ENCODE results near the gene KRTAP10-12.
"Not testable (repeated sequence)": the region's sequence is repeated elsewhere in the genome, so short reads cannot be mapped to it uniquely, and the experiment has no call there.

The KRTAP10-12 gene

DNA sequence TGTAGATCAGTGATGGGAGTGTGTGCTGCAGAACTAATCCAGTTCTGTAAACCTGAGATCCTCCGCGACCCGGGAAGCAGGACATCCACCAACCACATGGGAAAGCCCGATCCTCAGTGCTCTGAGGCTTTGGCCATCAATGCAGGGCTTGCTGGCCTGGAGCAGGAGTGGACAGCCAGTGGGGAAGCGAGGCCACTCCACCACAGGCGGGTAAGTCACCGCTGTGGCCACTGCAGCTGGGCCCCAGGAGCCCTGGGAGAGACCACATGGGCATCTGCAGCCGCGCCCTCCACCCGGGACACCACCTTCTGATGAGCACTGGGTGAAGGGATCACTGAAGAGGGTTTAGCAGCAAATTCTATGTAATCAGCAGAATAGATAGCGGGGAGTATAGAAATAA lies 15.8 kb upstream of the KRTAP10-12 start:
- TF ChIP-seq, protein P1, sequence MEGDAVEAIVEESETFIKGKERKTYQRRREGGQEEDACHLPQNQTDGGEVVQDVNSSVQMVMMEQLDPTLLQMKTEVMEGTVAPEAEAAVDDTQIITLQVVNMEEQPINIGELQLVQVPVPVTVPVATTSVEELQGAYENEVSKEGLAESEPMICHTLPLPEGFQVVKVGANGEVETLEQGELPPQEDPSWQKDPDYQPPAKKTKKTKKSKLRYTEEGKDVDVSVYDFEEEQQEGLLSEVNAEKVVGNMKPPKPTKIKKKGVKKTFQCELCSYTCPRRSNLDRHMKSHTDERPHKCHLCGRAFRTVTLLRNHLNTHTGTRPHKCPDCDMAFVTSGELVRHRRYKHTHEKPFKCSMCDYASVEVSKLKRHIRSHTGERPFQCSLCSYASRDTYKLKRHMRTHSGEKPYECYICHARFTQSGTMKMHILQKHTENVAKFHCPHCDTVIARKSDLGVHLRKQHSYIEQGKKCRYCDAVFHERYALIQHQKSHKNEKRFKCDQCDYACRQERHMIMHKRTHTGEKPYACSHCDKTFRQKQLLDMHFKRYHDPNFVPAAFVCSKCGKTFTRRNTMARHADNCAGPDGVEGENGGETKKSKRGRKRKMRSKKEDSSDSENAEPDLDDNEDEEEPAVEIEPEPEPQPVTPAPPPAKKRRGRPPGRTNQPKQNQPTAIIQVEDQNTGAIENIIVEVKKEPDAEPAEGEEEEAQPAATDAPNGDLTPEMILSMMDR (IDR thresholded peaks at IDR 0.05; ENCODE audit: insufficient read depth, low read length, poor library complexity, severe bottlenecking) = no peak
- no peak for DNase-seq (ENCODE audit: extremely low read depth, insufficient read length)
- Histone ChIP-seq H3K27me3 (replicated peaks; ENCODE audit: control insufficient read depth, insufficient read depth, low read length) (no peaks in the 10 kb centered on the region; the same call in none of the 2 replicates), H3K4me3 (replicated peaks; ENCODE audit: low read depth, low read length) (no peak overlapping the region), H3K36me3 (ENCODE audit: control insufficient read depth, insufficient read depth, low read length) (no peaks in the 10 kb centered on the region)

DNA sequence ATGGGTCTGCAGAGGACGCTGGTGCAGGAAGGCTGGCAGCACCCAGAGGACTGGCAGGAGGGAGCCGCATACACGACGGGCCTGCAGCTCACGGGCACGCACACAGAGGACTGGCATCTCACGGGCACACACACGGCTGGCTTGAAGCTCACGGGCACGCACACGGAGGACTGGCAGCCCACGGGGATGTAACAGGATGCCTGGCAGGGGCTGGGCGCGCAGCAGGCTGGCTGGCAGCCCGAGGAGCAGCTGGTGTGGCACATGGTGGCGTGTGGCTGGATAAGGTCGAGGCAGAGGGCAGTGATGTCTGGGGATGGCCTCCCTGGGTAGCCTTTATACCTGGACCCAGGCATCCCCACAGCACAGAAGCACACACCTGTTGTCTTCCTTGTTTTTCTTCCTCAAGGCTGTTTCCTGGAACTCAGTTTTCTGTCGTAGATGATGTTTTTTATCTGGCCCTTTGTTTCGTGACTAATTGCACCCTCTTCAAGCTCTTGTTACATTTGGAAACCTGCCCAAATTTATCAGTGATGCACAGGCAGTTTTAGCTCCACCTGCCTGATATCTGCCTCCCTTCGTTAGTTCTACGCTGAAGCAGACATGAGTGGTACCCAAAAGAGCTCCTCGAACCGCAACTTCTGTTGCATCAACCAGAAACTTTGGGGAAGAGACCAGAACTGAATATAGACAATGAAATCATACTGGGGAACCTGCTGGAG lies 15.0 kb upstream of the KRTAP10-12 start, which contains the start of gene KRTAP12-1:
Gene KRTAP12-1 (minus strand): TSS at position 303 of the 719 bp plus-strand sequence. CDS start 40 bp downstream, at position 263.
- Histone ChIP-seq H3K36me3 (ENCODE audit: control insufficient read depth, insufficient read depth, low read length) (no peaks in the 10 kb centered on the region), H3K27me3 (replicated peaks; ENCODE audit: control insufficient read depth, insufficient read depth, low read length) (no peaks in the 10 kb centered on the region; the same call in none of the 2 replicates), H3K4me3 (replicated peaks; ENCODE audit: low read depth, low read length) (no peak within 1 kb of the TSS)
- DNase-seq (ENCODE audit: extremely low read depth, insufficient read length) = no peak
- TF ChIP-seq, protein P1 (IDR thresholded peaks at IDR 0.05; ENCODE audit: insufficient read depth, low read length, poor library complexity, severe bottlenecking) = no peak

DNA sequence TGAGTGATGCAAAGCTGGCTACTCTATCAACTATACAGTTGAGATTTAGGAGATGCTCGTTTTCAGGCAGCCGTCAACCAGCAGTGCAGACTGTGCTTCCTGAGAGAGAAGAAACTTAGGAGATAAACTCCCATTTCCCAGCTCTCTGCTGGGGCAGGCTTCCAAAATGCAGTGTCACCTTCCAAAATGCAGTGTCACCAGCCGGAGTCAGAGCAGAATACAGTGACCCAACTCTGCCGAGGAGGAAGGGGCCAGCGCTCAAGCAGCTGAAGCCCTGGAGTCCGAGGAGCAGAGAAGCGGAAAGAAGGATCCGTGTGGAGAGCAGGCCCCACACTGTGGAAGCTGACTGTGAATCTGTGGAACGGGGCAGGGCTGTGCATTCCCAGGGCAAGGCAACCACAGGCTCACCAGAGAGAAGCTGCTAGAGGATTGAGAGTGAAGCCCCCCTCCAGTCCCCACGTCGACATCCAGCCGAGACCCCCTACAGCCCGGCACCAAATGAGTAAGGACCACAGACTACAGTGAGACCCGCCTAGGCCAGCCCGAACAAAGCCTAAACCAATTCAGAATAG lies 14.3 kb upstream of the KRTAP10-12 start:
- no peaks in the 10 kb centered on the region for H3K36me3 ChIP-seq (ENCODE audit: control insufficient read depth, insufficient read depth, low read length)
- H3K4me3 ChIP-seq (replicated peaks; ENCODE audit: low read depth, low read length) = no peak overlapping the region
- no peak for DNase-seq (ENCODE audit: extremely low read depth, insufficient read length)
- TF ChIP-seq, protein P1 (IDR thresholded peaks at IDR 0.05; ENCODE audit: insufficient read depth, low read length, poor library complexity, severe bottlenecking) = no peak
- no peaks in the 10 kb centered on the region; the same call in 1 of the 2 replicates for H3K27me3 ChIP-seq (replicated peaks; ENCODE audit: control insufficient read depth, insufficient read depth, low read length)

GRCh38 chr21:44684077-44684476 lies 12.9 kb upstream of the KRTAP10-12 start:
- H3K27me3 ChIP-seq (replicated peaks; ENCODE audit: control insufficient read depth, insufficient read depth, low read length) = no peaks in the 10 kb centered on the region; the same call in 1 of the 2 replicates
- no peak overlapping the region for H3K4me3 ChIP-seq (replicated peaks; ENCODE audit: low read depth, low read length)
- H3K36me3 ChIP-seq (ENCODE audit: control insufficient read depth, insufficient read depth, low read length) = no peaks in the 10 kb centered on the region
- TF ChIP-seq, protein P1 (IDR thresholded peaks at IDR 0.05; ENCODE audit: insufficient read depth, low read length, poor library complexity, severe bottlenecking) = no peak
- no peak for DNase-seq (ENCODE audit: extremely low read depth, insufficient read length)

GRCh38 chr21:44684483-44684882 lies 12.5 kb upstream of the KRTAP10-12 start:
- Histone ChIP-seq H3K27me3 (replicated peaks; ENCODE audit: control insufficient read depth, insufficient read depth, low read length) (no peaks in the 10 kb centered on the region; the same call in 1 of the 2 replicates), H3K4me3 (replicated peaks; ENCODE audit: low read depth, low read length) (no peak overlapping the region), H3K36me3 (ENCODE audit: control insufficient read depth, insufficient read depth, low read length) (no peaks in the 10 kb centered on the region)
- TF ChIP-seq, protein P1 (IDR thresholded peaks at IDR 0.05; ENCODE audit: insufficient read depth, low read length, poor library complexity, severe bottlenecking) = no peak
- DNase-seq (ENCODE audit: extremely low read depth, insufficient read length) = no peak

GRCh38 chr21:44685050-44685449 lies 11.9 kb upstream of the KRTAP10-12 start:
- not testable (repeated sequence) for DNase-seq (ENCODE audit: extremely low read depth, insufficient read length); H3K36me3 ChIP-seq (ENCODE audit: control insufficient read depth, insufficient read depth, low read length); H3K4me3 ChIP-seq (replicated peaks; ENCODE audit: low read depth, low read length); H3K27me3 ChIP-seq (replicated peaks; ENCODE audit: control insufficient read depth, insufficient read depth, low read length)

Measured in GM06990 (cell line).